B cell (primary cell): Measurements from ENCODE around the gene MOSPD3. TPM values are rescaled to one million over a fixed set of nuclear protein-coding genes. Genes with fewer than 3 reads are reported as not detected.

Experiments used
- ATAC-seq: fragments of 200-7000 bp; cut with Tn5 transposase; one replicate; pipeline ENCODE4 v1.10.0; 2021; ENCODE audit warnings: low read depth, mild to moderate bottlenecking, moderate number of reproducible peaks, moderate library complexity
- CTCF ChIA-PET: fragments of 350-600 bp; sonication (Branson Sonifier 250); formaldehyde crosslinking; loops from one replicate; lab custom pipeline; 2021; ENCODE audit warnings: antibody characterized with exemption, inconsistent platforms; lab: Charles Lee
- POLR2A ChIA-PET: fragments of 350-600 bp; sonication (Branson Sonifier 250); formaldehyde crosslinking; loops from one replicate; lab custom pipeline; 2021; ENCODE audit warnings: antibody characterized with exemption; lab: Charles Lee
- DNase-seq: peaks from one replicate; pipeline ENCODE4 v3.0.0; 2013
- H2AFZ ChIP-seq: 2 replicates; pipeline ENCODE4 v1.6.1; 2012; ENCODE audit warnings: mild to moderate bottlenecking, low read depth, low read length; ENCODE audit not compliant: insufficient read depth, poor library complexity, severe bottlenecking
- H3K27ac ChIP-seq, 2 donors: 1 replicate in 1 of 2; 2 replicates in 1 of 2; pipeline ENCODE4 v1.5.1; 2012 to 2013; ENCODE audit warnings: low read length in 2 of 2, mild to moderate bottlenecking in 2 of 2, moderate library complexity in 1 of 2
- H3K27me3 ChIP-seq, 4 experiments: fragments of 200-600 bp in 1 of 4; sonication (generic) in 1 of 4; replicated peaks in 1 of 4; 1 replicate in 2 of 4; 2 replicates in 2 of 4; pipeline versions ENCODE4 v1.6.1 to v1.7.0; 2013 to 2016; ENCODE audit warnings: low read length in 3 of 4, mild to moderate bottlenecking in 2 of 4, mixed read lengths in 1 of 4, moderate library complexity in 1 of 4; ENCODE audit not compliant: insufficient read depth in 4 of 4, control insufficient read depth in 3 of 4; ENCODE audit errors: control extremely low read depth in 1 of 4
- H3K36me3 ChIP-seq, 2 experiments: replicated peaks in 1 of 2; 1 replicate in 1 of 2; 2 replicates in 1 of 2; pipeline versions ENCODE4 v1.6.1 to v1.7.1; 2013; ENCODE audit warnings: low read length in 1 of 2; ENCODE audit not compliant: insufficient read depth in 2 of 2, control insufficient read depth in 1 of 2; ENCODE audit errors: control extremely low read depth in 1 of 2, extremely low read depth in 1 of 2
- H3K4me1 ChIP-seq, 2 donors: fragments of 200-600 bp in 1 of 2; sonication (generic) in 1 of 2; 1 replicate in 1 of 2; 2 replicates in 1 of 2; pipeline versions ENCODE4 v1.5.1 to v1.6.1; 2013 to 2017; ENCODE audit warnings: low read length in 2 of 2; ENCODE audit not compliant: control insufficient read depth in 2 of 2, insufficient read depth in 2 of 2
- H3K4me2 ChIP-seq: replicated peaks from 2 replicates; pipeline ENCODE3; 2012; ENCODE audit warnings: mild to moderate bottlenecking, low read depth, low read length; ENCODE audit not compliant: poor library complexity, severe bottlenecking
- H3K4me3 ChIP-seq, 5 experiments: fragments of 200-600 bp in 1 of 5; sonication (generic) in 1 of 5; 1 replicate in 3 of 5; 2 replicates in 2 of 5; pipeline versions ENCODE4 v1.5.1 to v1.7.0; 2011 to 2016; ENCODE audit warnings: low read length in 4 of 5, mild to moderate bottlenecking in 4 of 5, low read depth in 2 of 5, control low read depth in 1 of 5, moderate library complexity in 1 of 5; ENCODE audit not compliant: insufficient read depth in 1 of 5; ENCODE audit errors: control extremely low read depth in 1 of 5, extremely low read depth in 1 of 5
- H3K79me2 ChIP-seq: fragments of 200-600 bp; sonication (generic); one replicate; pipeline ENCODE4 v1.6.0; 2016; ENCODE audit warnings: low read length; ENCODE audit not compliant: control insufficient read depth, insufficient read depth
- H3K9ac ChIP-seq: fragments of 200-600 bp; sonication (generic); 2 replicates; pipeline ENCODE4 v1.6.1; 2017; ENCODE audit warnings: mild to moderate bottlenecking, low read length, moderate library complexity
- H3K9me3 ChIP-seq, 3 donors: one replicate each; pipeline versions ENCODE4 v1.6.1 to v1.7.1; 2013; ENCODE audit warnings: low read length in 2 of 3; ENCODE audit not compliant: control insufficient read depth in 2 of 3, insufficient read depth in 1 of 3; ENCODE audit errors: control extremely low read depth in 1 of 3
- H4K20me1 ChIP-seq: 2 replicates; pipeline ENCODE4 v1.6.0; 2012; ENCODE audit warnings: mild to moderate bottlenecking, low read length; ENCODE audit not compliant: insufficient read depth, control insufficient read depth, poor library complexity, severe bottlenecking
- H3K27ac Mint-ChIP-seq: one replicate; pipeline ENCODE4 v1.8.0; 2021; ENCODE audit warnings: mixed read lengths
- H3K27me3 Mint-ChIP-seq: one replicate; pipeline ENCODE4 v1.8.0; 2021; ENCODE audit warnings: mixed read lengths
- H3K4me1 Mint-ChIP-seq: one replicate; pipeline ENCODE4 v1.8.0; 2021; ENCODE audit warnings: mixed read lengths
- H3K4me3 Mint-ChIP-seq: one replicate; pipeline ENCODE4 v1.8.0; 2021; ENCODE audit warnings: mixed read lengths
- H3K9me3 Mint-ChIP-seq: one replicate; pipeline ENCODE4 v1.8.0; 2022; ENCODE audit warnings: mixed read lengths; ENCODE audit not compliant: insufficient read depth
- CTCF ChIP-seq: fragments of 200-600 bp; IDR thresholded peaks from one replicate; pipeline ENCODE4 v1.8.0; 2022; ENCODE audit warnings: antibody characterized with exemption, mild to moderate bottlenecking
- EZH2 ChIP-seq: IDR thresholded peaks from 2 replicates; pipeline ENCODE4 v1.6.1; 2012; ENCODE audit warnings: borderline replicate concordance, low read depth, mild to moderate bottlenecking, moderate library complexity, low read length; ENCODE audit not compliant: insufficient read depth, poor library complexity, severe bottlenecking
- WGBS: methylation state at CpG from one replicate; pipeline ENCODE4 v1.1.5; 2013; ENCODE audit warnings: missing lambda C conversion rate; ENCODE audit not compliant: insufficient coverage; 5-methylcytosine and 5-hydroxymethylcytosine counted together
- intact Hi-C: fragments of 100-400 bp; cut with micrococcal nuclease; formaldehyde crosslinking; loops from one replicate; pipeline ENCODE4 v1.10.0; 2022
- polyA plus RNA-seq: library from polyadenylated mRNA; depleted of rRNA; stranded (reverse); fragments of >200 nt; gene quantifications from 2 replicates; pipeline ENCODE4 v1.2.3, GENCODE V29; 2012
- total RNA-seq, 2 donors: library from RNA; stranded (reverse); fragments of 120-200 nt in 1 of 2; gene quantifications; 1 replicate in 1 of 2; 2 replicates in 1 of 2; pipeline versions ENCODE4 v1.2.3 to v1.2.4, GENCODE V29; 2013 to 2022

Gene MOSPD3
- total and polyA plus RNA-seq, 2 donors (not counting 1 experiment from before 2014, with no cell fraction given): 18.8 to 19.2 TPM

GRCh38 chr7:100563100-100563564 is 49.2 kb upstream of the MOSPD3 start:
- H3K9ac ChIP-seq: no peak overlapping the region
- no peak for DNase-seq
- H4K20me1 ChIP-seq: no peaks in the 10 kb centered on the region
- H3K79me2 ChIP-seq: no peaks in the 10 kb centered on the region
- H3K4me2 ChIP-seq: no peak overlapping the region
- ChIA-PET POLR2A (interaction anchor here (1.6 kb wide), 1 partner anchor 26 kb away, joined by 4 read pairs; no protein-coding TSS in a partner anchor), CTCF (interaction anchor here (1.0 to 9.8 kb wide), 11 partner anchors 9 to 286 kb away, joined by 3 to 226 read pairs (median 5); partner anchors contain the start of genes FBXO24, GIGYF1, LRCH4 and POP7)
- H3K9me3 ChIP-seq: no peaks in the 10 kb centered on the region
- TF ChIP-seq CTCF: no peak
- TF ChIP-seq EZH2: no peak
- no peaks in the 10 kb centered on the region for H3K27me3 ChIP-seq
- no peak overlapping the region for H3K4me3 ChIP-seq
- Mint-ChIP-seq H3K4me1 (peaks cover 20% of the 10 kb centered on the region), H3K9me3 (no peaks in the 10 kb centered on the region), H3K27me3 (no peaks in the 10 kb centered on the region), H3K27ac (no peak overlapping the region), H3K4me3 (no peak overlapping the region)
- no peak overlapping the region for H3K27ac ChIP-seq
- H2AFZ ChIP-seq: no peak overlapping the region
- H3K4me1 ChIP-seq: peaks cover 13 to 21% of the 10 kb centered on the region in 2 donors
- no peak for ATAC-seq
- 96% methylated on average over 7 of the region's 8 CpGs for WGBS
- H3K36me3 ChIP-seq: peaks cover 0 to 8% of the 10 kb centered on the region in 2 experiments
- intact Hi-C loops: no loop called here

DNA sequence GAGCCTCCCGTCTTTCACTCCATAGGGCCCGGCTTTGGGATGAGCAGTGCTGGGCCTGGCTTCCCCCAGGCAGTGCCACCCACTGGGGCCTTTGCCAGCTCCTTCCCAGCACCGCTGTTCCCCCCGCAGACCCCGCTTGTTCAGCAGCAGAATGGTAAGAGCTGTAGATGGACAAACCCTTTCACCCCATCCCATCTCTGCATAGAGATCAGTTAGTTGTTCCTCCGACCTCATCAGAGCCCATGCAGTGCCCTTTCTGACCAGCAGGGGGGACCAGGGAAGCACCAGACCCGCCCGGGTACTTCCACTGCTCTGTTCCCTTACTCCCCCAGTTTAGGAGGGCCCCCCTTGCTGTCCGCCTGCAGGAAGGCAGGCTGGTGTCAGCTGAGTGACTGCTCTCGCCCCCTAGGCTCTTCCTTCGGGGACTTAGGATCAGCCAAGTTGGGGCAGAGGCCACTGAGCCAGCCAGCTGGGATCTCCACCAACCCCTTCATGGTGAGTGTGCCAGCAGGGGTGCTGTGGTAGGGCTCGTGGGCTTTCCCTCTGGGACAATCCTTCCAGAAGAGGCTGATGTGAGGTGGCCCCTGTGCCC is 48.4 kb upstream of the MOSPD3 start:
- Mint-ChIP-seq H3K9me3 (no peaks in the 10 kb centered on the region), H3K4me3 (no peak overlapping the region), H3K27me3 (no peaks in the 10 kb centered on the region), H3K4me1 (peaks cover 26% of the 10 kb centered on the region), H3K27ac (no peak overlapping the region)
- TF ChIP-seq EZH2: no peak
- peak; percentile 94 for TF ChIP-seq CTCF
- H3K4me3 ChIP-seq: no peak overlapping the region
- no peaks in the 10 kb centered on the region for H3K27me3 ChIP-seq
- peak; percentile 77 for ATAC-seq
- CTCF ChIA-PET: interaction anchor here (0.6 to 9.8 kb wide), 26 partner anchors 10 to 285 kb away, joined by 3 to 226 read pairs (median 4); partner anchors contain the start of genes AGFG2, FBXO24, GIGYF1 and LRCH4
- 29% methylated on average over 12 of the region's 12 CpGs for WGBS
- intact Hi-C loops: loop anchor here (1.0 kb wide), 5 partner anchors 24 to 288 kb away; partner anchors contain the start of gene SLC12A9
- H3K9ac ChIP-seq: no peak overlapping the region
- POLR2A ChIA-PET: interaction anchor here (0.7 to 1.6 kb wide), 3 partner anchors 20 to 25 kb away, joined by 3 to 5 read pairs (median 4); partner anchors contain the start of genes FBXO24 and LRCH4
- H3K36me3 ChIP-seq: peaks cover 0 to 8% of the 10 kb centered on the region in 2 experiments
- H3K79me2 ChIP-seq: no peaks in the 10 kb centered on the region
- DNase-seq: peak; percentile 85
- peaks cover 20 to 29% of the 10 kb centered on the region in 2 donors for H3K4me1 ChIP-seq
- H4K20me1 ChIP-seq: no peaks in the 10 kb centered on the region
- no peaks in the 10 kb centered on the region for H3K9me3 ChIP-seq
- peak overlapping the region; percentile 43 for H2AFZ ChIP-seq
- H3K27ac ChIP-seq: no peak overlapping the region
- H3K4me2 ChIP-seq: peak overlapping the region; percentile 7
